NB4 (cell line): ENCODE measurements around the gene REEP1.

Experiments
- DNase-seq: peaks from one replicate; pipeline ENCODE4 v3.0.0; 2010; ENCODE audit warnings: low read depth
- H3K4me3 ChIP-seq: one replicate; pipeline ENCODE4 v1.5.1; 2011; ENCODE audit warnings: mild to moderate bottlenecking, low read depth, low read length, moderate library complexity
- CTCF ChIP-seq: IDR thresholded peaks from one replicate; pipeline ENCODE4 v1.5.1; 2012; ENCODE audit warnings: low read depth, low read length
- MYC ChIP-seq: IDR thresholded peaks from 2 replicates; pipeline ENCODE4 v1.6.1; 2011; ENCODE audit warnings: low read depth, low read length
- POLR2A ChIP-seq: IDR thresholded peaks from 2 replicates; pipeline ENCODE4 v1.6.1; 2011; ENCODE audit warnings: mild to moderate bottlenecking; ENCODE audit not compliant: insufficient read length; ENCODE audit errors: extremely low read depth
- TF ChIP-seq, protein P1 (sequence below): IDR thresholded peaks from 2 replicates; pipeline ENCODE4 v1.6.1; 2011; ENCODE audit warnings: low read depth, low read length

Gene REEP1

GRCh38 chr2:86308356-86308755 lies 29.1 kb downstream of the REEP1 start:
- no peak for TF ChIP-seq POLR2A
- TF ChIP-seq, protein P1, sequence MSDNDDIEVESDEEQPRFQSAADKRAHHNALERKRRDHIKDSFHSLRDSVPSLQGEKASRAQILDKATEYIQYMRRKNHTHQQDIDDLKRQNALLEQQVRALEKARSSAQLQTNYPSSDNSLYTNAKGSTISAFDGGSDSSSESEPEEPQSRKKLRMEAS = no peak
- no peak for TF ChIP-seq MYC
- TF ChIP-seq CTCF = no peak

DNA sequence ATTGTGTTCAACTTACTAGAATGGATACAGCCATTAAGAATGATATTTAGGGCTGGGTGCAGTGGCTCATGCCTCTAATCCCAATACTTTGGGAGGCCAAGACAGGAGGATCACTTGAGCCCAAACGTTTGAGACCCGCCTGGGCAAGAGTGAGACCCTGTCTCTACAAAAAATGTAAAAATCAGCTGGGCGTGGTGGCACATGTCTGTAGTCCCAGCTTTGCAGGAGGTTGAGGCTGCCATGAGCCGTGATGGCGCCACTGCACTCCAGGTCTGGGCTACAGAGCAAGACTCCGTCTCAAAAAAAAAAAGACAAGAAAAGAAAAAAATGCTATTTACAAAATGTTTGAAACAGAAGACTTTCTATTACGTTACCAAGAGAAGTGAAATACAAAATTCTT lies 30.0 kb downstream of the REEP1 start:
- H3K4me3 ChIP-seq = no peak overlapping the region
- DNase-seq = no peak
- TF ChIP-seq, protein P1 = no peak
- TF ChIP-seq POLR2A = no peak
- no peak for TF ChIP-seq MYC
- no peak for TF ChIP-seq CTCF

More at GRCh38 chr2:86308356-86308755, 29.1 kb downstream of the REEP1 start:
- DNase-seq = no peak
- H3K4me3 ChIP-seq = no peak overlapping the region

GRCh38 chr2:86305915-86306254 lies 31.5 kb downstream of the REEP1 start:
- TF ChIP-seq MYC (no peak), CTCF (no peak), POLR2A (no peak)
- TF ChIP-seq, protein P1 = no peak
- no peak overlapping the region for H3K4me3 ChIP-seq
- no peak for DNase-seq

DNA sequence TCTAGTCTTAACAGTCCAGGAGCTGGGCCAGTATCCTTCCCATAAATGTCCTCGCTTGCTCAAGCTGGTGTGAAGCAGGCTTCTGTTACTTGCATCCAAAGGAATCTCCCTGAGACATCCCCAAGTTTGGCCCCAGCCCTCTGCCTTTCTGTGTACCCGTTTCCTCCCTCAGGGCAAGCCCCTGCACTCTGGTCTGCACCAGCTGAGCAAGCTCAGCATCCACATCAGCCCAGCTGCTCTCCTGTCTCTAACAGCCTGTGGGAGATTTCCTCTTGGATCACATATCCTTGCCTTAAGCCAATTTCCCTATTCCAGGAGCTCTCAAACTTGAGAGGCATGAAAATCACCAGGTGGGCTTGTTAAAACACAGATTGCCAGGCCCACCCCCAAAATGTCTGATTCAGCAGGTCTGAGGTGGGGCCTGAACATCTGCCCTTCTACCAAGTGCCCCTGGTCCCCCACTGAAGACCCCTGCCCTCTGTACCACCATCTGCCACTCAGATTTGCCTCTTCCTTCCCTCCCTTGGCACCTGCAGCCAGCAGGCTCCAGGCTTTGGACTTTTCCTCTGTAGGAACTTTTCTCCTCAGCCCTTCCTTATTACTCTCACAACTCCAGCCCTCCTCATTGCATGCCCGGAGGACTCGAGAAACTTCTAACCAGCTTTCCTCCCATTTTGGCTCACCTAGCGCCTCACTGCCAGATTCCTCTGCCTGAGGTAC lies 32.1 kb downstream of the REEP1 start:
- no peak for DNase-seq
- H3K4me3 ChIP-seq = no peak overlapping the region
- TF ChIP-seq, protein P1 = no peak
- TF ChIP-seq MYC (no peak), POLR2A (no peak), CTCF (no peak)

- no peak for TF ChIP-seq CTCF
- no peak for TF ChIP-seq MYC
- TF ChIP-seq, protein P1 = no peak
- no peak for TF ChIP-seq POLR2A
- H3K4me3 ChIP-seq = no peak overlapping the region
- DNase-seq = no peak
Observed at GRCh38 chr2:86304416-86304815, 33.0 kb downstream of the REEP1 start.
